GM12878 (cell line): Measurements from ENCODE around the gene CABYR. TPM values are rescaled to one million over a fixed set of nuclear protein-coding genes. Genes with fewer than 3 reads are reported as not detected.

ENCODE experiments used
- ATAC-seq: fragments of 200-7000 bp; cut with Tn5 transposase; 3 replicates; pipeline ENCODE4 v1.9.1; 2020; ENCODE audit warnings: mild to moderate bottlenecking, moderate library complexity
- BruUV-seq: library from RNA; stranded (reverse); fragments of 400-500 nt; replicated peaks from 2 replicates; lab custom pipeline; 2021; lab: Mats Ljungman, UMichigan
- CTCF ChIA-PET: fragments of 300-600 bp; sonication (Branson Sonifier 250); formaldehyde crosslinking; extraction: SDS; loops from one replicate; lab custom pipeline; 2021; ENCODE audit warnings: inconsistent platforms; lab: Yijun Ruan, JAX
- POLR2A ChIA-PET: fragments of 350-600 bp; formaldehyde crosslinking; extraction: SDS; loops from one replicate; lab custom pipeline; 2021; ENCODE audit warnings: inconsistent platforms; lab: Charles Lee
- RAD21 ChIA-PET: fragments of 300-600 bp; sonication (Branson Sonifier 250); formaldehyde crosslinking; loops from one replicate; lab custom pipeline; 2023; ENCODE audit warnings: antibody characterized with exemption; ENCODE audit not compliant: unreplicated experiment; lab: Charles Lee
- SMC1A ChIA-PET: fragments of 300-600 bp; sonication (Branson Sonifier 250); formaldehyde crosslinking; loops from one replicate; lab custom pipeline; 2023; ENCODE audit not compliant: unreplicated experiment, uncharacterized antibody; lab: Charles Lee
- DNase-seq: peaks from one replicate; pipeline ENCODE4 v3.0.0-alpha.2; 2011; ENCODE audit warnings: low read depth, low spot score
- FAIRE-seq: peaks from 3 replicates; lab custom pipeline; 2011; peaks lifted over from hg19 to GRCh38; lab: Jason Lieb, UNC
- H2AFZ ChIP-seq: 2 replicates; pipeline ENCODE4 v1.6.0; 2011; ENCODE audit warnings: low read depth, low read length, control low read depth; ENCODE audit not compliant: control insufficient read depth
- H3K27ac ChIP-seq: 2 replicates; pipeline ENCODE4 v1.5.1; 2011; ENCODE audit warnings: control low read depth; ENCODE audit not compliant: control insufficient read depth, insufficient read depth
- H3K27me3 ChIP-seq, 2 experiments: replicated peaks in 1 of 2; 2 replicates each; pipeline versions ENCODE4 v1.6.0 to v1.6.1; 2011; ENCODE audit warnings: low read length in 1 of 2; ENCODE audit not compliant: control insufficient read depth in 2 of 2, insufficient read depth in 2 of 2
- H3K36me3 ChIP-seq, 2 experiments: 2 replicates each; pipeline ENCODE4 v1.5.1; 2011; ENCODE audit warnings: low read length in 1 of 2; ENCODE audit not compliant: control insufficient read depth in 2 of 2, insufficient read depth in 2 of 2
- H3K4me1 ChIP-seq: 2 replicates; pipeline ENCODE4 v1.6.1; 2011; ENCODE audit warnings: mild to moderate bottlenecking, low read length, moderate library complexity, mixed read lengths; ENCODE audit not compliant: control insufficient read depth, insufficient read depth
- H3K4me2 ChIP-seq: 2 replicates; pipeline ENCODE4 v1.6.0; 2011; ENCODE audit warnings: control low read depth; ENCODE audit not compliant: control insufficient read depth, insufficient read depth
- H3K4me3 ChIP-seq: fragments of 200-600 bp; sonication (generic); 2 replicates; pipeline ENCODE4 v1.5.1; 2016
- H3K79me2 ChIP-seq: 2 replicates; pipeline ENCODE4 v1.6.0; 2011; ENCODE audit warnings: low read length; ENCODE audit not compliant: control insufficient read depth, insufficient read depth
- H3K9ac ChIP-seq: 2 replicates; pipeline ENCODE4 v1.8.0; 2011; ENCODE audit warnings: low read length, control low read depth, mixed read lengths; ENCODE audit not compliant: control insufficient read depth, insufficient read depth
- H3K9me3 ChIP-seq: replicated peaks from 3 replicates; pipeline ENCODE4 v1.5.1; 2011; ENCODE audit warnings: mild to moderate bottlenecking, low read length; ENCODE audit not compliant: control insufficient read depth, insufficient read depth
- H4K20me1 ChIP-seq: 2 replicates; pipeline ENCODE4 v1.6.0; 2011; ENCODE audit not compliant: control insufficient read depth, insufficient read depth
- POLR2AphosphoS5 ChIP-seq: IDR thresholded peaks from 2 replicates; pipeline ENCODE4 v1.6.1; 2011; ENCODE audit warnings: mild to moderate bottlenecking, low read length, inconsistent platforms
- POU2F2 ChIP-seq: IDR thresholded peaks from 3 replicates; pipeline ENCODE4 v1.6.1; 2011; ENCODE audit warnings: low read depth, mild to moderate bottlenecking, low read length, borderline replicate concordance
- TCF3 ChIP-seq: IDR thresholded peaks from 2 replicates; pipeline ENCODE4 v1.6.1; 2012; ENCODE audit warnings: low read depth, mild to moderate bottlenecking, low read length, borderline replicate concordance; ENCODE audit not compliant: insufficient read depth
- ZBTB33 ChIP-seq: fragments of 450-650 bp; IDR thresholded peaks from 2 replicates; pipeline ENCODE4 v1.6.1; 2017; ENCODE audit warnings: mild to moderate bottlenecking
- WGBS: methylation state at CpG from one replicate; pipeline ENCODE4 v1.1.6; 2016; ENCODE audit warnings: low lambda C conversion rate; ENCODE audit not compliant: insufficient replicate concordance, insufficient coverage; ENCODE audit errors: missing lambda C conversion rate; 5-methylcytosine and 5-hydroxymethylcytosine counted together
- in situ Hi-C: fragments of 300-500 bp; cut with MboI; formaldehyde crosslinking; loops from 9 replicates; pipeline ENCODE4 v1.14.3; 2018; ENCODE audit warnings: mixed read lengths
- intact Hi-C: fragments of 100-400 bp; cut with micrococcal nuclease; formaldehyde crosslinking; loops from one replicate; pipeline ENCODE4 v1.14.2; 2022; ENCODE audit not compliant: unreplicated experiment
- polyA plus RNA-seq, 11 experiments: library from polyadenylated mRNA; depleted of rRNA in 4 of 11; unstranded in 6 of 11; stranded (reverse) in 5 of 11; fragments of >200 nt; fragmentation: Nextera tagmentation in 4 of 11; fragmentation: Illumina TruSeq in 1 of 11; extraction: Ambion mirVana in 4 of 11; extraction: Trizol in 1 of 11; gene quantifications; 1 replicate in 1 of 11; 2 replicates in 10 of 11; pipeline versions ENCODE4 v1.2.1 to v1.2.3, GENCODE V29; 2011 to 2016; ENCODE audit warnings: inconsistent platforms in 2 of 11, missing spikeins in 2 of 11, low read depth in 1 of 11
- total RNA-seq, 4 experiments: library from RNA; depleted of rRNA in 3 of 4; stranded (reverse); fragments of >200 nt in 3 of 4; fragmentation: Illumina TruSeq in 1 of 4; extraction: Trizol in 1 of 4; gene quantifications; 2 replicates each; pipeline versions ENCODE4 v1.2.1 to v1.2.3, GENCODE V29; 2013 to 2021

CABYR gene
- total and polyA plus RNA-seq, 10 of the 15 experiments (the other 5 are each of a cell fraction or from before 2014, with no cell fraction given) = 0.29 to 2.8 (median 1.7) TPM

GRCh38 chr18:24197412-24197811 lies 58.5 kb downstream of the CABYR start:
- intact Hi-C loops (no loop called here), in situ Hi-C loops (no loop called here)
- H3K27ac ChIP-seq = no peak overlapping the region
- ATAC-seq (no peak), DNase-seq (no peak), FAIRE-seq (no peak)
- TF ChIP-seq TCF3 = no peak
- TF ChIP-seq ZBTB33 = no peak
- TF ChIP-seq POLR2AphosphoS5 = no peak
- no peaks in the 10 kb centered on the region for H4K20me1 ChIP-seq
- H3K9me3 ChIP-seq = no peaks in the 10 kb centered on the region
- H3K9ac ChIP-seq = no peak overlapping the region
- SMC1A ChIA-PET = interaction anchor here (1.7 kb wide), 1 partner anchor 9 kb away, joined by 4 read pairs; no protein-coding TSS in a partner anchor
- peaks cover 1% of the 10 kb centered on the region; the same call in 1 of the 2 replicates for H3K4me1 ChIP-seq
- WGBS = 0% methylated on average over 1 of the region's 1 CpG
- BruUV-seq = no TSS peak
- RAD21 ChIA-PET = no interaction called here
- H3K36me3 ChIP-seq = no peaks in the 10 kb centered on the region
- CTCF ChIA-PET = interaction anchor here (2.3 kb wide), 1 partner anchor 21 kb away, joined by 5 read pairs; no protein-coding TSS in a partner anchor
- H3K4me2 ChIP-seq = no peak overlapping the region
- H3K27me3 ChIP-seq = peaks cover 0 to 3% of the 10 kb centered on the region in 2 experiments; a peak in 3 of 4 replicates
- no peak overlapping the region for H3K4me3 ChIP-seq
- no peaks in the 10 kb centered on the region for H3K79me2 ChIP-seq
- POLR2A ChIA-PET = no interaction called here
- H2AFZ ChIP-seq = no peak overlapping the region

GRCh38 chr18:24198461-24198860 lies 59.6 kb downstream of the CABYR start:
- ChIA-PET POLR2A (no interaction called here), SMC1A (no interaction called here), CTCF (interaction anchor here (2.3 kb wide), 1 partner anchor 22 kb away, joined by 5 read pairs; no protein-coding TSS in a partner anchor)
- in situ Hi-C loops = no loop called here
- Histone ChIP-seq H3K4me1 (no peaks in the 10 kb centered on the region), H3K4me3 (no peak overlapping the region), H3K79me2 (no peaks in the 10 kb centered on the region)
- 54% methylated on average over 9 of the region's 9 CpGs for WGBS
- FAIRE-seq (no peak), ATAC-seq (no peak)
- intact Hi-C loops = no loop called here
- no peak for TF ChIP-seq POU2F2
- TF ChIP-seq, all 136 proteins: peak for 0
- Histone ChIP-seq H3K27ac (no peak overlapping the region), H3K27me3 (peaks cover 0 to 3% of the 10 kb centered on the region in 2 experiments; a peak in 3 of 4 replicates), H3K4me2 (no peak overlapping the region), H3K9me3 (no peaks in the 10 kb centered on the region), H3K36me3 (no peaks in the 10 kb centered on the region), H4K20me1 (no peaks in the 10 kb centered on the region), H3K9ac (no peak overlapping the region), H2AFZ (no peak overlapping the region)
- RAD21 ChIA-PET = no interaction called here
- no TSS peak for BruUV-seq
- DNase-seq = no peak
